Measurements from ENCODE around the gene LHX5. TPM values are rescaled to one million over a fixed set of nuclear protein-coding genes. Genes with fewer than 3 reads are reported as not detected.

Gene LHX5
- total RNA-seq, 1 experiment from 2014 or later, result 0.65 TPM

GRCh38 chr12:113432986-113433385 lies 38.7 kb downstream of the LHX5 start:
- DNase-seq, result no peak

GRCh38 chr12:113428482-113428881 lies 43.2 kb downstream of the LHX5 start:
- H3K4me2 ChIP-seq, result no peak overlapping the region
- TF ChIP-seq EZH2 (IDR thresholded peaks at IDR 0.05; ENCODE audit: low read depth) (no peak), CTCF (conservative IDR thresholded peaks at IDR 0.05) (no peak)
- H4K20me1 ChIP-seq (ENCODE audit: insufficient read depth), result no peaks in the 10 kb centered on the region
- H3K27ac ChIP-seq, result no peak overlapping the region
- H3K27me3 ChIP-seq (ENCODE audit: insufficient read depth, low read depth), result no peaks in the 10 kb centered on the region
- intact Hi-C loops (cut with micrococcal nuclease; ENCODE audit: unreplicated experiment), result no loop called here
- H3K4me1 ChIP-seq (replicated peaks; ENCODE audit: insufficient read depth), result no peaks in the 10 kb centered on the region
- no peak for DNase-seq
- H3K79me2 ChIP-seq (ENCODE audit: low read depth), result no peaks in the 10 kb centered on the region
- ChIA-PET CTCF (interaction anchor here (0.7 kb wide), 1 partner anchor 127 kb away, joined by 5 read pairs; no protein-coding TSS in a partner anchor), POLR2A (ENCODE audit: unreplicated experiment) (no interaction called here)
- H2AFZ ChIP-seq, result no peak overlapping the region
- BruUV-seq (replicated peaks), result no TSS peak
- no peak overlapping the region for H3K4me3 ChIP-seq
- no peaks in the 10 kb centered on the region for H3K9me2 ChIP-seq (ENCODE audit: insufficient read depth)
- no peaks in the 10 kb centered on the region for H3F3A ChIP-seq (ENCODE audit: insufficient read depth, low read depth)
- H3K36me3 ChIP-seq (ENCODE audit: low read depth), result no peaks in the 10 kb centered on the region
- no peaks in the 10 kb centered on the region for H3K9me3 ChIP-seq (ENCODE audit: insufficient read depth, low read depth)

More at GRCh38 chr12:113432986-113433385, 38.7 kb downstream of the LHX5 start:
- ChIA-PET POLR2A (ENCODE audit: unreplicated experiment) (no interaction called here), CTCF (no interaction called here)
- Histone ChIP-seq H3K36me3 (ENCODE audit: low read depth) (no peaks in the 10 kb centered on the region), H2AFZ (no peak overlapping the region), H3K79me2 (ENCODE audit: low read depth) (no peaks in the 10 kb centered on the region), H4K20me1 (ENCODE audit: insufficient read depth) (no peaks in the 10 kb centered on the region), H3K9me2 (ENCODE audit: insufficient read depth) (no peaks in the 10 kb centered on the region), H3K4me1 (replicated peaks; ENCODE audit: insufficient read depth) (no peaks in the 10 kb centered on the region), H3K27ac (no peak overlapping the region), H3K4me3 (no peak overlapping the region), H3K9me3 (ENCODE audit: insufficient read depth, low read depth) (no peaks in the 10 kb centered on the region), H3K27me3 (ENCODE audit: insufficient read depth, low read depth) (no peaks in the 10 kb centered on the region), H3F3A (ENCODE audit: insufficient read depth, low read depth) (no peaks in the 10 kb centered on the region), H3K4me2 (no peak overlapping the region)
- no TSS peak for BruUV-seq (replicated peaks)
- TF ChIP-seq CTCF (conservative IDR thresholded peaks at IDR 0.05) (no peak), EZH2 (IDR thresholded peaks at IDR 0.05; ENCODE audit: low read depth) (no peak)
- intact Hi-C loops (cut with micrococcal nuclease; ENCODE audit: unreplicated experiment), result no loop called here

- no peak for TF ChIP-seq EZH2 (IDR thresholded peaks at IDR 0.05; ENCODE audit: low read depth)
- no peak for DNase-seq
- CTCF ChIA-PET, result no interaction called here
- H3K4me2 ChIP-seq, result no peak overlapping the region
- no peak overlapping the region for H2AFZ ChIP-seq
- H3F3A ChIP-seq (ENCODE audit: insufficient read depth, low read depth), result no peaks in the 10 kb centered on the region
- intact Hi-C loops (cut with micrococcal nuclease; ENCODE audit: unreplicated experiment), result no loop called here
- BruUV-seq (replicated peaks), result no TSS peak
- H4K20me1 ChIP-seq (ENCODE audit: insufficient read depth), result no peaks in the 10 kb centered on the region
- H3K36me3 ChIP-seq (ENCODE audit: low read depth), result no peaks in the 10 kb centered on the region
- no peak overlapping the region for H3K4me3 ChIP-seq
- 0 out of 2 replicates have a peak, but pooled peaks cover 4% of the 10 kb centered on the region for H3K4me1 ChIP-seq (replicated peaks; ENCODE audit: insufficient read depth)
- H3K9me3 ChIP-seq (ENCODE audit: insufficient read depth, low read depth), result no peaks in the 10 kb centered on the region
- no peaks in the 10 kb centered on the region for H3K27me3 ChIP-seq (ENCODE audit: insufficient read depth, low read depth)
- H3K27ac ChIP-seq, result no peak overlapping the region
- H3K9me2 ChIP-seq (ENCODE audit: insufficient read depth), result no peaks in the 10 kb centered on the region
- POLR2A ChIA-PET (ENCODE audit: unreplicated experiment), result no interaction called here
- H3K79me2 ChIP-seq (ENCODE audit: low read depth), result no peaks in the 10 kb centered on the region; the same call in 1 of the 2 replicates
Observed at GRCh38 chr12:113427882-113428281, 43.8 kb downstream of the LHX5 start.

- no peak for TF ChIP-seq EZH2 (IDR thresholded peaks at IDR 0.05; ENCODE audit: low read depth)
- TF ChIP-seq CTCF (conservative IDR thresholded peaks at IDR 0.05), result no peak
- Histone ChIP-seq H4K20me1 (ENCODE audit: insufficient read depth) (no peaks in the 10 kb centered on the region), H3K9me2 (ENCODE audit: insufficient read depth) (no peaks in the 10 kb centered on the region), H3K36me3 (ENCODE audit: low read depth) (no peaks in the 10 kb centered on the region), H3K4me3 (no peak overlapping the region), H3K27ac (no peak overlapping the region), H3K4me1 (replicated peaks; ENCODE audit: insufficient read depth) (peaks cover 7% of the 10 kb centered on the region; the same call in 1 of the 2 replicates), H3F3A (ENCODE audit: insufficient read depth, low read depth) (peaks cover 8% of the 10 kb centered on the region; the same call in 1 of the 2 replicates), H2AFZ (no peak overlapping the region), H3K4me2 (no peak overlapping the region), H3K27me3 (ENCODE audit: insufficient read depth, low read depth) (no peaks in the 10 kb centered on the region), H3K9me3 (ENCODE audit: insufficient read depth, low read depth) (no peaks in the 10 kb centered on the region), H3K79me2 (ENCODE audit: low read depth) (no peaks in the 10 kb centered on the region; the same call in 1 of the 2 replicates)
- ChIA-PET CTCF (interaction anchor here (0.5 to 0.7 kb wide), 3 partner anchors 10 to 276 kb away, joined by 3 read pairs; no protein-coding TSS in a partner anchor), POLR2A (ENCODE audit: unreplicated experiment) (interaction anchor here (0.6 kb wide), 2 partner anchors 204 to 866 kb away, joined by 4 to 14 read pairs; no protein-coding TSS in a partner anchor)
- intact Hi-C loops (cut with micrococcal nuclease; ENCODE audit: unreplicated experiment), result no loop called here
- no TSS peak for BruUV-seq (replicated peaks)
- DNase-seq, result no peak
Observed at GRCh38 chr12:113425960-113426453, 45.7 kb downstream of the LHX5 start.

Measured in PC-9 (cell line).